BLaER1 treated with 17β-estradiol and CSF1 and Interleukin-3, amounts not matched to agents 10 nM and 100 nM (cell line): ENCODE results near the gene TAS2R14.

Experiments used
- H3K27ac ChIP-seq, 11 experiments: shearing (Covaris generic); formaldehyde crosslinking; 2 replicates each; pipeline ENCODE4 v1.8.1; 2022
- H3K27me3 ChIP-seq, 11 experiments: shearing (Covaris generic); formaldehyde crosslinking; 2 replicates each; pipeline ENCODE4 v1.8.1; 2022
- H3K36me3 ChIP-seq, 11 experiments: shearing (Covaris generic); formaldehyde crosslinking; 2 replicates each; pipeline ENCODE4 v1.8.1; 2022
- H3K4me1 ChIP-seq, 10 experiments: shearing (Covaris generic); formaldehyde crosslinking; 2 replicates each; pipeline ENCODE4 v1.8.1; 2022
- H3K4me2 ChIP-seq, 11 experiments: shearing (Covaris generic); formaldehyde crosslinking; 2 replicates each; pipeline ENCODE4 v1.8.1; 2022
- H3K4me3 ChIP-seq, 10 experiments: shearing (Covaris generic); formaldehyde crosslinking; 2 replicates each; pipeline ENCODE4 v1.8.1; 2022
- H3K9ac ChIP-seq, 11 experiments: shearing (Covaris generic); formaldehyde crosslinking; 2 replicates each; pipeline ENCODE4 v1.8.1; 2022
- H3K9me3 ChIP-seq, 11 experiments: shearing (Covaris generic); formaldehyde crosslinking; replicated peaks in 1 of 11; 2 replicates each; pipeline ENCODE4 v1.8.1; 2022
- H4K20me1 ChIP-seq, 11 experiments: shearing (Covaris generic); formaldehyde crosslinking; 2 replicates each; pipeline ENCODE4 v1.8.1; 2022
- Cebpa-rat ChIP-seq, 11 experiments: shearing (Covaris generic); IDR thresholded peaks; 2 replicates each; pipeline ENCODE4 v1.8.1; 2022

Gene TAS2R14

GRCh38 chr12:10939163-10939562 is at the start of gene TAS2R14:
Gene TAS2R14, minus strand, starts transcription at chr12:10939263. Its CDS starts 56 bp downstream, at chr12:10939207.
- Histone ChIP-seq H3K4me2 (no peak within 1 kb of the TSS), H3K9me3 (peaks cover 0 to 1% (median 0%) of the 10 kb centered on the region in 11 experiments; a peak in 1 of 22 replicates), H3K4me1 (no peaks in the 10 kb centered on the region), H3K27ac (no peak within 1 kb of the TSS), H3K4me3 (no peak within 1 kb of the TSS), H3K36me3 (no peaks in the 10 kb centered on the region), H4K20me1 (no peaks in the 10 kb centered on the region), H3K9ac (no peak within 1 kb of the TSS), H3K27me3 (no peaks in the 10 kb centered on the region)
- TF ChIP-seq Cebpa-rat (IDR thresholded peaks at IDR 0.05) = no peak

- H3K9me3 ChIP-seq = peaks cover 10 to 14% (median 12%) of the 10 kb centered on the region in 11 experiments; a peak in 21 of 22 replicates
- H4K20me1 ChIP-seq = peaks cover 0 to 6% (median 0%) of the 10 kb centered on the region in 11 experiments; a peak in 3 of 22 replicates
- TF ChIP-seq Cebpa-rat (IDR thresholded peaks at IDR 0.05) = no peak
- H3K27me3 ChIP-seq = no peaks in the 10 kb centered on the region
- no peak within 1 kb of the TSS for H3K9ac ChIP-seq
- H3K27ac ChIP-seq = no peak within 1 kb of the TSS
- H3K4me1 ChIP-seq = peaks cover 0 to 17% (median 13%) of the 10 kb centered on the region in 10 experiments; a peak in 13 of 20 replicates
- peaks cover 0 to 13% (median 10%) of the 10 kb centered on the region in 11 experiments; a peak in 9 of 22 replicates for H3K36me3 ChIP-seq
- H3K4me2 ChIP-seq = no peak within 1 kb of the TSS
- H3K4me3 ChIP-seq = no peak within 1 kb of the TSS
These were observed 47.7 kb upstream of the TAS2R14 start, which contains the start of gene TAS2R50 for GRCh38 chr12:10986812-10987211. Gene TAS2R50, minus strand, starts transcription at chr12:10986912. Its CDS starts 52 bp downstream, at chr12:10986860.

GRCh38 chr12:10982244-10982643 is 43.2 kb upstream of the TAS2R14 start:
- Histone ChIP-seq H3K27me3 (no peaks in the 10 kb centered on the region), H3K4me2 (peak overlapping the region in 8 of 11 experiments; percentile 1 to 33 (median 16); a peak in 13 of 22 replicates), H3K9ac (no peak overlapping the region), H3K9me3 (no peaks in the 10 kb centered on the region), H3K4me1 (peaks cover 0 to 20% (median 14%) of the 10 kb centered on the region in 10 experiments; a peak in 13 of 20 replicates), H3K4me3 (no peak overlapping the region), H4K20me1 (peaks cover 0 to 6% (median 0%) of the 10 kb centered on the region in 11 experiments; a peak in 3 of 22 replicates), H3K36me3 (no peaks in the 10 kb centered on the region; a peak in 1 of 22 replicates), H3K27ac (no peak overlapping the region)
- TF ChIP-seq Cebpa-rat (IDR thresholded peaks at IDR 0.05) = no peak

- no peak overlapping the region for H3K27ac ChIP-seq
- H3K4me2 ChIP-seq = no peak overlapping the region
- H3K27me3 ChIP-seq = no peaks in the 10 kb centered on the region
- no peak for TF ChIP-seq Cebpa-rat (IDR thresholded peaks at IDR 0.05)
- H3K9ac ChIP-seq = no peak overlapping the region
- no peak overlapping the region for H3K4me3 ChIP-seq
- peaks cover 0 to 5% (median 0%) of the 10 kb centered on the region in 11 experiments; a peak in 4 of 22 replicates for H3K36me3 ChIP-seq
- no peaks in the 10 kb centered on the region for H3K9me3 ChIP-seq
- H4K20me1 ChIP-seq = no peaks in the 10 kb centered on the region
- H3K4me1 ChIP-seq = no peaks in the 10 kb centered on the region
These were observed 35.9 kb upstream of the TAS2R14 start for GRCh38 chr12:10974965-10975364.

- Histone ChIP-seq H3K9me3 (no peaks in the 10 kb centered on the region), H3K27ac (no peak overlapping the region), H4K20me1 (peaks cover 0 to 3% (median 0%) of the 10 kb centered on the region in 11 experiments; a peak in 1 of 22 replicates), H3K4me2 (no peak overlapping the region), H3K4me3 (no peak overlapping the region), H3K4me1 (no peaks in the 10 kb centered on the region), H3K9ac (no peak overlapping the region), H3K27me3 (no peaks in the 10 kb centered on the region), H3K36me3 (peaks cover 0 to 10% (median 4%) of the 10 kb centered on the region in 11 experiments; a peak in 10 of 22 replicates)
- TF ChIP-seq Cebpa-rat (IDR thresholded peaks at IDR 0.05) = 0 out of 22 replicates have a peak, but pooled peaks of 1 of the 11 experiments have one; percentile 12
These were observed 29.8 kb upstream of the TAS2R14 start for GRCh38 chr12:10968765-10969456.

- H3K9me3 ChIP-seq = no peaks in the 10 kb centered on the region
- no peaks in the 10 kb centered on the region for H3K27me3 ChIP-seq
- no peak overlapping the region for H3K4me3 ChIP-seq
- no peak overlapping the region for H3K9ac ChIP-seq
- peaks cover 0 to 3% (median 0%) of the 10 kb centered on the region in 11 experiments; a peak in 1 of 22 replicates for H4K20me1 ChIP-seq
- H3K27ac ChIP-seq = no peak overlapping the region
- TF ChIP-seq Cebpa-rat (IDR thresholded peaks at IDR 0.05) = no peak
- H3K4me1 ChIP-seq = no peaks in the 10 kb centered on the region
- H3K36me3 ChIP-seq = peaks cover 0 to 10% (median 0%) of the 10 kb centered on the region in 11 experiments; a peak in 7 of 22 replicates
- H3K4me2 ChIP-seq = no peak overlapping the region
These were observed 28.3 kb upstream of the TAS2R14 start for GRCh38 chr12:10967409-10967808.

- no peak overlapping the region for H3K4me2 ChIP-seq
- H3K36me3 ChIP-seq = peaks cover 0 to 16% (median 3%) of the 10 kb centered on the region in 11 experiments; a peak in 7 of 22 replicates
- no peak overlapping the region for H3K9ac ChIP-seq
- TF ChIP-seq Cebpa-rat (IDR thresholded peaks at IDR 0.05) = no peak
- no peak overlapping the region for H3K4me3 ChIP-seq
- no peak overlapping the region for H3K27ac ChIP-seq
- peaks cover 0 to 3% (median 0%) of the 10 kb centered on the region in 11 experiments; a peak in 1 of 22 replicates for H4K20me1 ChIP-seq
- no peaks in the 10 kb centered on the region for H3K9me3 ChIP-seq
- H3K4me1 ChIP-seq = no peaks in the 10 kb centered on the region
- H3K27me3 ChIP-seq = no peaks in the 10 kb centered on the region
These were observed 27.3 kb upstream of the TAS2R14 start for GRCh38 chr12:10966314-10966713.

- Histone ChIP-seq H3K9me3 (no peaks in the 10 kb centered on the region), H3K4me1 (no peaks in the 10 kb centered on the region), H3K27me3 (no peaks in the 10 kb centered on the region), H3K9ac (no peak overlapping the region), H4K20me1 (peaks cover 0 to 3% (median 0%) of the 10 kb centered on the region in 11 experiments; a peak in 1 of 22 replicates), H3K4me3 (no peak overlapping the region), H3K4me2 (no peak overlapping the region; a peak in 1 of 22 replicates), H3K27ac (no peak overlapping the region), H3K36me3 (peaks cover 0 to 16% (median 4%) of the 10 kb centered on the region in 11 experiments; a peak in 7 of 22 replicates)
- TF ChIP-seq Cebpa-rat (IDR thresholded peaks at IDR 0.05) = no peak
These were observed 26.4 kb upstream of the TAS2R14 start for GRCh38 chr12:10965476-10965875.

GRCh38 chr12:10960211-10960610 is 21.1 kb upstream of the TAS2R14 start:
- no peak overlapping the region for H3K27ac ChIP-seq
- peaks cover 0 to 12% (median 0%) of the 10 kb centered on the region in 11 experiments; a peak in 2 of 22 replicates for H3K36me3 ChIP-seq
- no peaks in the 10 kb centered on the region for H4K20me1 ChIP-seq
- H3K4me2 ChIP-seq = no peak overlapping the region
- H3K27me3 ChIP-seq = no peaks in the 10 kb centered on the region
- TF ChIP-seq Cebpa-rat (IDR thresholded peaks at IDR 0.05) = no peak
- H3K4me3 ChIP-seq = no peak overlapping the region
- H3K4me1 ChIP-seq = no peaks in the 10 kb centered on the region
- H3K9ac ChIP-seq = no peak overlapping the region
- H3K9me3 ChIP-seq = peaks cover 5 to 22% (median 14%) of the 10 kb centered on the region in 11 experiments; a peak in 15 of 22 replicates
